ENCODE measurements around the gene SYDE2. TPM values are rescaled to one million over a fixed set of nuclear protein-coding genes. Genes with fewer than 3 reads are reported as not detected.

The SYDE2 gene
- total RNA-seq, 1 experiment from 2014 or later = 10.9 TPM

DNA sequence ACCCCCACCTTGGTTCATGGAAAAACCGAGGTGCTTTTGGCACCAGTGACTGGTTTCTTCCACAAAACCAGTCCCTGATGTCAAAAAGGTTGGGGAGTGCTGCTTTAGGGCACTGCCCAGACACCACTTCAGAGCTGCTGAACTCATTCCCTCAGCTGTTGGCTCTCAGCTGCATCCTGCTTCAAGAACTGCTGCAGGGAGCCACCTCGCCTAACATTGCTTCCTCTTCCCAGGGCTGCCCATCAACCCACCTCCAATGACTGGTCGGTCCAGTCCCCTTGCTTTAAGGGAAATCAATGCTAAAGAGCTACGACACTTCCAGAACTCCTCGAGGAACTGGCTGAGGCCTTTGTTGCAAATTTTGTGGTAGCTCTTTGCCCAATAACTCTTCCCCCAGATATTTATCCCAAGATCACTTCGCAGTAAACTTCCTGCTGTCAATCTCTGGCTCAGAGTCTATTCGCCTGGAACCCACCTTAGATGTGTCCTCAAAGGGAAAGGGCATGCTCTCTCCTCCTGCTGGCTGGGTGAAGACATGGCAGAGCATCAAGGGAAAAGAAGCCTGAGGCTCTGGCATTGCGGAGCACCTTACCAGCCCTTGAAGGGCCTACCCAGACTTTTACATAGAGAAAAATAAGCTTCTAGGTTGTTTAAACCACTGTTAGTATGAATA is 29.6 kb upstream of the SYDE2 start:
- no TSS peak for BruUV-seq (replicated peaks)
- Histone ChIP-seq H3K4me3 (ENCODE audit: low read depth, low read length, poor library complexity, severe bottlenecking) (no peak overlapping the region), H3K27me3 (replicated peaks; ENCODE audit: insufficient read depth, low read depth, low read length, poor library complexity) (no peaks in the 10 kb centered on the region), H3K9me3 (ENCODE audit: low read depth, low read length, poor library complexity, severe bottlenecking) (no peaks in the 10 kb centered on the region), H3K36me3 (ENCODE audit: insufficient read depth, low read length, poor library complexity, severe bottlenecking) (no peaks in the 10 kb centered on the region), H3K4me1 (ENCODE audit: insufficient read depth, low read length, poor library complexity, severe bottlenecking) (peaks cover 17% of the 10 kb centered on the region), H3K27ac (ENCODE audit: low read depth, low read length, poor library complexity, severe bottlenecking) (no peak overlapping the region)
- peak; percentile 36 for DNase-seq (ENCODE audit: low spot score)
- no peak for TF ChIP-seq EZH2 (IDR thresholded peaks at IDR 0.05; ENCODE audit: borderline replicate concordance, low read depth, low read length, poor library complexity, severe bottlenecking)
- TF ChIP-seq, protein P1, sequence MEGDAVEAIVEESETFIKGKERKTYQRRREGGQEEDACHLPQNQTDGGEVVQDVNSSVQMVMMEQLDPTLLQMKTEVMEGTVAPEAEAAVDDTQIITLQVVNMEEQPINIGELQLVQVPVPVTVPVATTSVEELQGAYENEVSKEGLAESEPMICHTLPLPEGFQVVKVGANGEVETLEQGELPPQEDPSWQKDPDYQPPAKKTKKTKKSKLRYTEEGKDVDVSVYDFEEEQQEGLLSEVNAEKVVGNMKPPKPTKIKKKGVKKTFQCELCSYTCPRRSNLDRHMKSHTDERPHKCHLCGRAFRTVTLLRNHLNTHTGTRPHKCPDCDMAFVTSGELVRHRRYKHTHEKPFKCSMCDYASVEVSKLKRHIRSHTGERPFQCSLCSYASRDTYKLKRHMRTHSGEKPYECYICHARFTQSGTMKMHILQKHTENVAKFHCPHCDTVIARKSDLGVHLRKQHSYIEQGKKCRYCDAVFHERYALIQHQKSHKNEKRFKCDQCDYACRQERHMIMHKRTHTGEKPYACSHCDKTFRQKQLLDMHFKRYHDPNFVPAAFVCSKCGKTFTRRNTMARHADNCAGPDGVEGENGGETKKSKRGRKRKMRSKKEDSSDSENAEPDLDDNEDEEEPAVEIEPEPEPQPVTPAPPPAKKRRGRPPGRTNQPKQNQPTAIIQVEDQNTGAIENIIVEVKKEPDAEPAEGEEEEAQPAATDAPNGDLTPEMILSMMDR (conservative IDR thresholded peaks at IDR 0.05; ENCODE audit: low read depth, low read length) = peak; percentile 50
- intact Hi-C loops (cut with micrococcal nuclease; ENCODE audit: unreplicated experiment) = no loop called here
- CTCF ChIA-PET = interaction anchor here (2.3 kb wide), 1 partner anchor 285 kb away, joined by 13 read pairs; no protein-coding TSS in a partner anchor
- POLR2A ChIA-PET (ENCODE audit: low non-redundant PET) = no interaction called here

DNA sequence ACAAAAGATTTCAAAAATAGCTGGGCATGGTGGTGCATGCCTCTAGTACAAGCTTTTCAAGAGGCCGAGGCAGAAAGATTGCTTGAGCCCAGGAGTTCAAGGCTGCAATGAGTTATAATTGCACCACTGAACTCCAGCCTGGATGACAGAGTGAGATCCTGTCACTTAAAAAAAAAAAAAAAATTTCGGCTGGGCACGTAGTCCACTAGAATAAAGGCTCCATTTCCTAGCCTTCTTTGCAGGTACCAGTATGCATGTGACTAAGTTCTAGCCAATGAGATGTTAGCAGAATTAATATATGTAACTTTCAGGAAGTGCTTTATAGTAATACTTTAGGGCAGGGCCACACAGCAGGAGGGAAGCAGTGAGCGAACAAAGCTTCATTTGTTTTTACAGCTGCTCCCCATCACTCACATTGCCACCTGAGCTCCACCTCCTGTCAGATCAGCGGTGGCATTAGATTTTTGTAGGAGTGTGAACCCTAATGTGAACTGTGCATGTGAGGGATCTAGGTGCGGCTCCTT is 28.8 kb upstream of the SYDE2 start:
- BruUV-seq (replicated peaks) = no TSS peak
- Histone ChIP-seq H3K27me3 (replicated peaks; ENCODE audit: insufficient read depth, low read depth, low read length, poor library complexity) (no peaks in the 10 kb centered on the region), H3K36me3 (ENCODE audit: insufficient read depth, low read length, poor library complexity, severe bottlenecking) (no peaks in the 10 kb centered on the region), H3K9me3 (ENCODE audit: low read depth, low read length, poor library complexity, severe bottlenecking) (no peaks in the 10 kb centered on the region), H3K4me3 (ENCODE audit: low read depth, low read length, poor library complexity, severe bottlenecking) (no peak overlapping the region), H3K4me1 (ENCODE audit: insufficient read depth, low read length, poor library complexity, severe bottlenecking) (peaks cover 25% of the 10 kb centered on the region), H3K27ac (ENCODE audit: low read depth, low read length, poor library complexity, severe bottlenecking) (no peak overlapping the region)
- CTCF ChIA-PET = interaction anchor here (0.6 to 2.3 kb wide), 2 partner anchors 125 to 285 kb away, joined by 3 to 13 read pairs; no protein-coding TSS in a partner anchor
- TF ChIP-seq, protein P1 (conservative IDR thresholded peaks at IDR 0.05; ENCODE audit: low read depth, low read length) = no peak
- TF ChIP-seq EZH2 (IDR thresholded peaks at IDR 0.05; ENCODE audit: borderline replicate concordance, low read depth, low read length, poor library complexity, severe bottlenecking) = no peak
- POLR2A ChIA-PET (ENCODE audit: low non-redundant PET) = no interaction called here
- DNase-seq (ENCODE audit: low spot score) = peak; percentile 18
- intact Hi-C loops (cut with micrococcal nuclease; ENCODE audit: unreplicated experiment) = no loop called here

DNA sequence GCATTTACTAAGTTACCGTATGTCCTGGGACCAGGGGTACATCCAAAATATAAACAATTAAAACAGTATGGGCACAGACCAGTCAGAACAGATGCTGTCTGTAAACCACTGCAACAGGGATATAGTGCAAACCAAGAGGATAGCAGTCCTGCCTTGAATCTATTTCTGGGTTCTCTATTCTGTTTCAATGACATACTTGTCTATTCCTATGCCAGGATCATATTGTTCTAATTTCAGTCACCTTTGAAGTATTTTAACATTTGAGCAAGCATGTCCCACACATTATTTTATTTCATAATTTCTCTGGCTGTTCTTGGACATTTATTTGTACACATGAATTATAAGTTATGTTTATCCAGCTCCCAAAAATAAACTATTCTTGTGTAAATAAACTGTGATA is 28.2 kb upstream of the SYDE2 start:
- intact Hi-C loops (cut with micrococcal nuclease; ENCODE audit: unreplicated experiment) = no loop called here
- no peak for TF ChIP-seq EZH2 (IDR thresholded peaks at IDR 0.05; ENCODE audit: borderline replicate concordance, low read depth, low read length, poor library complexity, severe bottlenecking)
- TF ChIP-seq, protein P1 (conservative IDR thresholded peaks at IDR 0.05; ENCODE audit: low read depth, low read length) = no peak
- Histone ChIP-seq H3K27ac (ENCODE audit: low read depth, low read length, poor library complexity, severe bottlenecking) (no peak overlapping the region), H3K4me1 (ENCODE audit: insufficient read depth, low read length, poor library complexity, severe bottlenecking) (peaks cover 28% of the 10 kb centered on the region), H3K9me3 (ENCODE audit: low read depth, low read length, poor library complexity, severe bottlenecking) (no peaks in the 10 kb centered on the region), H3K27me3 (replicated peaks; ENCODE audit: insufficient read depth, low read depth, low read length, poor library complexity) (no peaks in the 10 kb centered on the region), H3K4me3 (ENCODE audit: low read depth, low read length, poor library complexity, severe bottlenecking) (no peak overlapping the region), H3K36me3 (ENCODE audit: insufficient read depth, low read length, poor library complexity, severe bottlenecking) (no peaks in the 10 kb centered on the region)
- DNase-seq (ENCODE audit: low spot score) = no peak
- ChIA-PET CTCF (no interaction called here), POLR2A (ENCODE audit: low non-redundant PET) (no interaction called here)
- no TSS peak for BruUV-seq (replicated peaks)

Data from A673 (cell line).